ENCODE data around the gene PLCL1.

- TF ChIP-seq, protein P1, sequence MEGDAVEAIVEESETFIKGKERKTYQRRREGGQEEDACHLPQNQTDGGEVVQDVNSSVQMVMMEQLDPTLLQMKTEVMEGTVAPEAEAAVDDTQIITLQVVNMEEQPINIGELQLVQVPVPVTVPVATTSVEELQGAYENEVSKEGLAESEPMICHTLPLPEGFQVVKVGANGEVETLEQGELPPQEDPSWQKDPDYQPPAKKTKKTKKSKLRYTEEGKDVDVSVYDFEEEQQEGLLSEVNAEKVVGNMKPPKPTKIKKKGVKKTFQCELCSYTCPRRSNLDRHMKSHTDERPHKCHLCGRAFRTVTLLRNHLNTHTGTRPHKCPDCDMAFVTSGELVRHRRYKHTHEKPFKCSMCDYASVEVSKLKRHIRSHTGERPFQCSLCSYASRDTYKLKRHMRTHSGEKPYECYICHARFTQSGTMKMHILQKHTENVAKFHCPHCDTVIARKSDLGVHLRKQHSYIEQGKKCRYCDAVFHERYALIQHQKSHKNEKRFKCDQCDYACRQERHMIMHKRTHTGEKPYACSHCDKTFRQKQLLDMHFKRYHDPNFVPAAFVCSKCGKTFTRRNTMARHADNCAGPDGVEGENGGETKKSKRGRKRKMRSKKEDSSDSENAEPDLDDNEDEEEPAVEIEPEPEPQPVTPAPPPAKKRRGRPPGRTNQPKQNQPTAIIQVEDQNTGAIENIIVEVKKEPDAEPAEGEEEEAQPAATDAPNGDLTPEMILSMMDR (conservative IDR thresholded peaks at IDR 0.05): no peak
- TF ChIP-seq ZFX (IDR thresholded peaks at IDR 0.05): no peak
Observed at GRCh38 chr2:197884252-197884651, 79.9 kb downstream of the PLCL1 start.
